CD4-positive, alpha-beta T cell treated with Interleukin-15 for 1 hour (primary cell): ENCODE measurements around the gene RMC1.
"Not testable (repeated sequence)": the region's sequence is repeated elsewhere in the genome, so short reads cannot be mapped to it uniquely, and the experiment has no call there.

ENCODE experiments used
- DNase-seq: peaks from one replicate; pipeline ENCODE4 v3.0.0-alpha.2; 2020

Gene RMC1

GRCh38 chr18:23536204-23536603 lies 32.9 kb downstream of the RMC1 start:
- DNase-seq = no peak

- DNase-seq = no peak
Observed at GRCh38 chr18:23537274-23537673, 34.0 kb downstream of the RMC1 start.

GRCh38 chr18:23538001-23538400 lies 34.7 kb downstream of the RMC1 start:
- no peak for DNase-seq

GRCh38 chr18:23538870-23539269 lies 35.6 kb downstream of the RMC1 start:
- no peak for DNase-seq

- no peak for DNase-seq
Observed at GRCh38 chr18:23539296-23539695, 36.0 kb downstream of the RMC1 start.

- no peak for DNase-seq
Observed at GRCh38 chr18:23539911-23540525, 36.7 kb downstream of the RMC1 start.

GRCh38 chr18:23540867-23541266 lies 37.6 kb downstream of the RMC1 start:
- no peak for DNase-seq

- DNase-seq = no peak
Observed at GRCh38 chr18:23541349-23542093, 38.2 kb downstream of the RMC1 start.

- no peak for DNase-seq
Observed at GRCh38 chr18:23542461-23542860, 39.1 kb downstream of the RMC1 start.

- DNase-seq = no peak
Observed at GRCh38 chr18:23545247-23545789, 42.0 kb downstream of the RMC1 start.

- no peak for DNase-seq
Observed at GRCh38 chr18:23547306-23547705, 44.0 kb downstream of the RMC1 start.

GRCh38 chr18:23547846-23548245 lies 44.5 kb downstream of the RMC1 start:
- DNase-seq = no peak

- DNase-seq = no peak
Observed at GRCh38 chr18:23548275-23548674, 45.0 kb downstream of the RMC1 start.

GRCh38 chr18:23548719-23549118 lies 45.4 kb downstream of the RMC1 start:
- no peak for DNase-seq

GRCh38 chr18:23550898-23551297 lies 47.6 kb downstream of the RMC1 start:
- DNase-seq = no peak

GRCh38 chr18:23551978-23552377 lies 48.7 kb downstream of the RMC1 start:
- DNase-seq = no peak

GRCh38 chr18:23552505-23552904 lies 49.2 kb downstream of the RMC1 start:
- DNase-seq = no peak

- DNase-seq = no peak
Observed at GRCh38 chr18:23553887-23554286, 50.6 kb downstream of the RMC1 start.

GRCh38 chr18:23556145-23556780 lies 53.0 kb downstream of the RMC1 start:
- no peak for DNase-seq

- not testable (repeated sequence) for DNase-seq
Observed at GRCh38 chr18:23557511-23557910, 54.2 kb downstream of the RMC1 start.

GRCh38 chr18:23560186-23560585 lies 56.9 kb downstream of the RMC1 start:
- DNase-seq = no peak

GRCh38 chr18:23563377-23564043 lies 60.2 kb downstream of the RMC1 start:
- DNase-seq = no peak

- no peak for DNase-seq
Observed at GRCh38 chr18:23565916-23566547, 62.7 kb downstream of the RMC1 start.
